H4 (cell line): Measurements from ENCODE around the gene MECP2. TPM values are rescaled to one million over a fixed set of nuclear protein-coding genes. Genes with fewer than 3 reads are reported as not detected.

ENCODE experiments used
- total RNA-seq: library from RNA; depleted of rRNA; stranded (reverse); fragments of >200 nt; shearing (Covaris generic); gene quantifications from 2 replicates; pipeline ENCODE4 v1.2.3, GENCODE V29; 2014; rRNA removed

Gene MECP2
- total RNA-seq, 1 experiment from 2014 or later, result 28.3 TPM

Other genes with a start within 250 kb of the MECP2 start
- 7.9 and 9.7 TPM in 2 replicates for gene L1CAM, start 211.5 kb downstream of the MECP2 start, total RNA-seq
- 0.14 and 0.33 TPM in 2 replicates for gene AVPR2, start 193.0 kb downstream of the MECP2 start, total RNA-seq
- 0.31 and 0.82 TPM in 2 replicates for gene ARHGAP4, start 171.5 kb downstream of the MECP2 start, total RNA-seq
- 167 and 216 TPM in 2 replicates for gene NAA10, start 162.7 kb downstream of the MECP2 start, total RNA-seq
- 0.10 TPM in 1 of 2 replicates, not detected in the other for gene RENBP, start 153.1 kb downstream of the MECP2 start, total RNA-seq
- 19.4 and 23.5 TPM in 2 replicates for gene HCFC1, start 125.9 kb downstream of the MECP2 start, total RNA-seq
- 2.2 and 2.7 TPM in 2 replicates for gene TMEM187, start 125.0 kb downstream of the MECP2 start, total RNA-seq
- gene IRAK1, start 77.8 kb downstream of the MECP2 start, total RNA-seq, result 50.0 and 58.6 TPM in 2 replicates
- not detected in 2 replicates for gene OPN1LW, start 46.5 kb upstream of the MECP2 start, total RNA-seq
- not detected in 2 replicates for gene OPN1MW, start 84.9 kb upstream of the MECP2 start, total RNA-seq
- not detected in 2 replicates for gene OPN1MW2, start 122.0 kb upstream of the MECP2 start, total RNA-seq
- gene OPN1MW3, start 159.9 kb upstream of the MECP2 start, total RNA-seq, result not detected in 2 replicates
- gene TEX28, start 197.4 kb upstream of the MECP2 start, total RNA-seq, result not detected in 2 replicates
- gene TKTL1, start 198.1 kb upstream of the MECP2 start, total RNA-seq, result 2.1 TPM in 1 of 2 replicates, not detected in the other